ENCODE data around the gene MAPK8IP3.

The MAPK8IP3 gene

GRCh38 chr16:1740781-1741490 lies 34.9 kb downstream of the MAPK8IP3 start:
- Histone ChIP-seq H3K27me3 (ENCODE audit: low read length) (no peaks in the 10 kb centered on the region), H3F3A (ENCODE audit: insufficient read depth) (peaks cover 12% of the 10 kb centered on the region), H3K9me3 (ENCODE audit: insufficient read depth, low read length) (peaks cover 4% of the 10 kb centered on the region; the same call in 1 of the 2 replicates), H2AFZ (ENCODE audit: low read depth, low read length, severe bottlenecking) (no peak overlapping the region), H3K9me2 (replicated peaks; ENCODE audit: insufficient read depth, low read length) (no peaks in the 10 kb centered on the region), H3K4me2 (ENCODE audit: low read depth, low read length, poor library complexity, severe bottlenecking) (no peak overlapping the region), H3K79me2 (ENCODE audit: insufficient read depth, low read length) (no peaks in the 10 kb centered on the region), H4K20me1 (ENCODE audit: low read depth, low read length) (no peaks in the 10 kb centered on the region), H3K36me3 (ENCODE audit: low read length) (no peaks in the 10 kb centered on the region), H3K4me3 (ENCODE audit: insufficient read depth, low read length, poor library complexity, severe bottlenecking) (no peak overlapping the region), H3K9ac (ENCODE audit: low read length) (no peak overlapping the region), H3K27ac (ENCODE audit: low read depth, low read length) (no peak overlapping the region)
- TF ChIP-seq EZH2phosphoT487 (conservative IDR thresholded peaks at IDR 0.05; ENCODE audit: low read length) = no peak
- TF ChIP-seq CTCF (IDR thresholded peaks at IDR 0.05; ENCODE audit: insufficient read depth, low read length, poor library complexity, severe bottlenecking) = no peak

- Histone ChIP-seq H3K4me3 (ENCODE audit: insufficient read depth, low read length, poor library complexity, severe bottlenecking) (no peak overlapping the region), H3F3A (ENCODE audit: insufficient read depth) (peaks cover 9% of the 10 kb centered on the region; the same call in 1 of the 2 replicates), H3K79me2 (ENCODE audit: insufficient read depth, low read length) (no peaks in the 10 kb centered on the region), H3K9me2 (replicated peaks; ENCODE audit: insufficient read depth, low read length) (no peaks in the 10 kb centered on the region), H2AFZ (ENCODE audit: low read depth, low read length, severe bottlenecking) (no peak overlapping the region), H3K36me3 (ENCODE audit: low read length) (no peaks in the 10 kb centered on the region), H3K4me2 (ENCODE audit: low read depth, low read length, poor library complexity, severe bottlenecking) (no peak overlapping the region), H4K20me1 (ENCODE audit: low read depth, low read length) (no peaks in the 10 kb centered on the region), H3K27me3 (ENCODE audit: low read length) (no peaks in the 10 kb centered on the region), H3K27ac (ENCODE audit: low read depth, low read length) (no peak overlapping the region), H3K9ac (ENCODE audit: low read length) (no peak overlapping the region), H3K9me3 (ENCODE audit: insufficient read depth, low read length) (peaks cover 4% of the 10 kb centered on the region; the same call in 1 of the 2 replicates)
- no peak for TF ChIP-seq CTCF (IDR thresholded peaks at IDR 0.05; ENCODE audit: insufficient read depth, low read length, poor library complexity, severe bottlenecking)
- TF ChIP-seq EZH2phosphoT487 (conservative IDR thresholded peaks at IDR 0.05; ENCODE audit: low read length) = no peak
These were observed 35.7 kb downstream of the MAPK8IP3 start for GRCh38 chr16:1741553-1742165.

GRCh38 chr16:1743376-1744337 lies 37.7 kb downstream of the MAPK8IP3 start:
- Histone ChIP-seq H3K9me3 (ENCODE audit: insufficient read depth, low read length) (peaks cover 4% of the 10 kb centered on the region; the same call in 1 of the 2 replicates), H3K9ac (ENCODE audit: low read length) (no peak overlapping the region), H3K79me2 (ENCODE audit: insufficient read depth, low read length) (no peaks in the 10 kb centered on the region), H2AFZ (ENCODE audit: low read depth, low read length, severe bottlenecking) (no peak overlapping the region), H3K27ac (ENCODE audit: low read depth, low read length) (no peak overlapping the region), H3K9me2 (replicated peaks; ENCODE audit: insufficient read depth, low read length) (no peaks in the 10 kb centered on the region), H3K4me3 (ENCODE audit: insufficient read depth, low read length, poor library complexity, severe bottlenecking) (no peak overlapping the region), H3F3A (ENCODE audit: insufficient read depth) (peaks cover 4% of the 10 kb centered on the region; the same call in 1 of the 2 replicates), H3K4me2 (ENCODE audit: low read depth, low read length, poor library complexity, severe bottlenecking) (no peak overlapping the region), H3K27me3 (ENCODE audit: low read length) (no peaks in the 10 kb centered on the region), H3K36me3 (ENCODE audit: low read length) (no peaks in the 10 kb centered on the region), H4K20me1 (ENCODE audit: low read depth, low read length) (no peaks in the 10 kb centered on the region)
- no peak for TF ChIP-seq CTCF (IDR thresholded peaks at IDR 0.05; ENCODE audit: insufficient read depth, low read length, poor library complexity, severe bottlenecking)
- no peak for TF ChIP-seq EZH2phosphoT487 (conservative IDR thresholded peaks at IDR 0.05; ENCODE audit: low read length)

All from SU-DHL-6 (cell line).